Epithelial cell of prostate (primary cell): Measurements from ENCODE around the gene LUZP2.
"Not testable (repeated sequence)": the region's sequence is repeated elsewhere in the genome, so short reads cannot be mapped to it uniquely, and the experiment has no call there.

Experiments
- DNase-seq: peaks from one replicate; pipeline ENCODE4 v3.0.0-alpha.2; 2011; ENCODE audit warnings: low read depth, low spot score
- H3K27ac ChIP-seq: fragments of 450-650 bp; 2 replicates; pipeline ENCODE4 v1.5.1; 2017; ENCODE audit warnings: mild to moderate bottlenecking

LUZP2 gene

DNA sequence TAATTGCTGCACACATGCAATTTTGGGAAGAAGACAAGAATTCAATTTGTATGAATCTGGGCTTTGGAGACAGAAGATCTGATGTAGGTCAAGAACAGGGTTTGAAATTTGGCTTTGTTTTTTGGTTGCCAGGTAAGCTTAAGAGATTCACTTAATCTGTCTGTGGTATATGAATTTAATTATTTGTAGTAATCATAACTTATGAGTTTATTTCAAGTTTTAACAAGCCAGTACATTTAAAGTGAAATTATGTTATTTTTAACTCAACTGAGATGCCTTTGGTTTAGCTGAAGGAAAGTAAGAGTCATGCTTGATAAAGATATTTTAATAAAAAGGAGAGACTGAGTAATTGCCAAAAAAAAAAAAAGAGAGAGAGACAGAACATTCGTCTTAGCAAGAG lies 384.1 kb downstream of the LUZP2 start:
- no peak overlapping the region for H3K27ac ChIP-seq
- DNase-seq = no peak

DNA sequence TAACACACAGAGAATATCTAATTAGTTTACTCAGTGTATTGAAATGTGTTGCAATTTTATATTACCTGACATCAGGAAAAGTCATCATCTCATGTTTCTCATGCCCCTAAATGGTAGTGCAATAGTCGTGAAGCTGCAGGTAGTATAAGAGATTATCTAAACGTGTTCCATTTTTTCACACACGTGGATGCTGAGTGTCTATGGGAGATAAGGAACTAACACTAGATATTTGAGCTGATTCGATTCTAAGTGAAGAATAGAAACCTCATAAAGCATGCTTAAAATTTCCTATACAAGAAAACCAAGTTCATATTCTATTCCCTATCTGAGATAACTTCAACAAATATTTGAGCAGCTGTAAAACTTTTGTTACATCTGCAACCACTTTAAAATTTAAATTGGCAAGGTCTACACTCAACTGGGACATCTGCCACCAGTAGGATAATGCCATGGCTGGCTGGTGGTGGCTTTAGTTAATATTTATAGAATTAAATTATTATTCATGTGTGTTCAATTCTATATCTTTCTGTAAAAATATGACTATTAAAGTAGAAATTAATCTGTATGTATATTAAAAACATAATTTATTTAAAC lies 388.8 kb downstream of the LUZP2 start:
- no peak overlapping the region for H3K27ac ChIP-seq
- DNase-seq = no peak

GRCh38 chr11:24886880-24887619 lies 390.2 kb downstream of the LUZP2 start:
- no peak for DNase-seq
- no peak overlapping the region for H3K27ac ChIP-seq

GRCh38 chr11:24890426-24890825 lies 393.6 kb downstream of the LUZP2 start:
- DNase-seq = no peak
- no peak overlapping the region for H3K27ac ChIP-seq

DNA sequence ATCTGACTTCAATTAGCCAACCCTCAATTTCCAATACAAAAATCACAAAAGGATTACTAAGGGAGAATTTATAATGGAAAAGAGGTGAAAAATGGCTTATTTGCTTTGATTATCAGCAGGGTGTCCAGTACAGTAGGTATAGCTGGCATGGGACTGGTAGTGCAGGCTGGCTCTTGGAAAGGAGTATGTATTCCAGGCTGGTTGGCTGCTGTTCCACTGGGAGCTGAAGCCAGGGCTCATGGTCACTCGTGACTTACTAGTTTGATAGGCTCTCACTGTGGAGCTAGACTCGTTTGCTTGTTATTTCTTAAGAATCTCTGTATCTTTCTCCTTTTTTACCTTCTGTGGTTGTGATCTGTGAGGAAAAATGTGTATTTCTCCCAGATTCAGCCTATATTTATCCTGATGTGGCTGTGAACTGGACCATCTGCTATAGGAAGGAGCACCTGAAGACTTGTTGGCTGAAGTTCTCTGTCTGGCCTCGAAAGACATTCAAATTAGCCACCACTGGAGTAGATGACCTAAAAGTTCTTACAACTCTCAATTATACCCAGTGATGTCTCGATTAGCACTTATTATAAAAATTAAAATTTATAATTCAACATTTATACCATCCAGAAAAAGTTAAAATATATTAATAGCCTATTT lies 395.1 kb downstream of the LUZP2 start:
- not testable (repeated sequence) for H3K27ac ChIP-seq, DNase-seq

DNA sequence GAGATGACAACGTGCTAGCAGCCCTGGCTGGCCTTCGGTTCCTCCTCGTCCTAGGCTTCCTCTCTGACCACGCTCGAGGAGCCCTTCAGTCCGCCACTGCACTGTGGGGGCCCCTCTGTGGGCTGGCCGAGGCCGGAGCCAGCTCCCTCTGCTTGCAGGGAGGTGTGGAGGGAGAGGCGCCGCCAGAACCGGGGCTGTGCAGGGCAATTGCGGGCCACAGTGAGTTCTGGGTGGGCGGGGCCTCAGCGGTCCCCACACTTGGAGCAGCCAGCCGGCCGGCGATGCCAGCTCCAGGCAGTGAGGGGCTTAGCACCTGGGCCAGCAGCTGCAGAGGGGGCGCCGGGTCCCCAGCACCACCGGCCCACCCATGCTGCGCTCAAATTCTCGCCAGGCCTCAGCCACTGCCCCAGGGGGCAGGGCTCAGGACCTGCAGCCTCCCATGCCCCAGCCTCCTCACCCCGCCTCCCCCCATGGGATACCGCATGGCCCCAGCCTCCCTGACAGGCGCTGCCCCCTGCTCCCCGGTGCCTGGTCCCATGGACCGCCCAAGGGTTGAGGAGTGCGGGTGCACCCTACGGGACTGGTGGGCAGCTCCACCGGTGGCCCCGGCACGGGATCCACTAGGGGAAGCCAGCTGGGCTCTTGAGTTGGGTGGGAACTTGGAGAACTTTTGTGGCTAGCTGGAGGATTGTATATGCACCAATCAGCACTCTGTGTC lies 399.4 kb downstream of the LUZP2 start:
- no peak overlapping the region for H3K27ac ChIP-seq
- no peak for DNase-seq

GRCh38 chr11:24900514-24900913 lies 403.7 kb downstream of the LUZP2 start:
- no peak overlapping the region for H3K27ac ChIP-seq
- no peak for DNase-seq

DNA sequence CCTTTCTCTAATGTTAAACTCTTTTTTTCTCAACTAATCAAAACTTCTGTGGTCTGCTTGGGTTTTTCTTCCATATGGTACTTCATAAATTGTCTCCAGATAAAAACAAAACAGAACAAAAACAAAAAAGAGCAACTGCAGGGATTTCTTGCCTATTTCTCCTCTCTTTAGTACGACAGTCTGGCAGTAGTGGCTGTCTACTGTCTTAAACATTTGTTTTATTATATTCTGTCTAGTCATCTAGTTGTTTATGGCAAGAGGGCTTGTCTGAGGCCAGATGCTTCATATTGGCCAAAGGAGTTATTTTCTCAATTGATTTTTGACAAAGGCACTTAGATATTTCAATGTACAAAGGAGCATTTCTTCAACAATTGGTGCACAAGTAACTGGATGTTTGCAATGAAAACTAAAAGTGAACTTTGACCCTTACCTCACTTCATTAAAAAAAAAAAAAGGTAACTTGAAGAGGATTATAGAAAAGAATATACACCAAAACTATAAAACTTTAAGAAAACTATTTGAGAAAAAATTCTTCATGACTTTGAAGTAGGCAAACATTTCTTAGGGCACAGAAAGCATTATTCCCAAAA lies 404.2 kb downstream of the LUZP2 start:
- no peak for DNase-seq
- no peak overlapping the region for H3K27ac ChIP-seq

GRCh38 chr11:24903555-24903954 lies 406.7 kb downstream of the LUZP2 start:
- DNase-seq = no peak
- H3K27ac ChIP-seq = no peak overlapping the region

GRCh38 chr11:24925091-24925490 lies 428.2 kb downstream of the LUZP2 start:
- DNase-seq = no peak
- H3K27ac ChIP-seq = no peak overlapping the region

DNA sequence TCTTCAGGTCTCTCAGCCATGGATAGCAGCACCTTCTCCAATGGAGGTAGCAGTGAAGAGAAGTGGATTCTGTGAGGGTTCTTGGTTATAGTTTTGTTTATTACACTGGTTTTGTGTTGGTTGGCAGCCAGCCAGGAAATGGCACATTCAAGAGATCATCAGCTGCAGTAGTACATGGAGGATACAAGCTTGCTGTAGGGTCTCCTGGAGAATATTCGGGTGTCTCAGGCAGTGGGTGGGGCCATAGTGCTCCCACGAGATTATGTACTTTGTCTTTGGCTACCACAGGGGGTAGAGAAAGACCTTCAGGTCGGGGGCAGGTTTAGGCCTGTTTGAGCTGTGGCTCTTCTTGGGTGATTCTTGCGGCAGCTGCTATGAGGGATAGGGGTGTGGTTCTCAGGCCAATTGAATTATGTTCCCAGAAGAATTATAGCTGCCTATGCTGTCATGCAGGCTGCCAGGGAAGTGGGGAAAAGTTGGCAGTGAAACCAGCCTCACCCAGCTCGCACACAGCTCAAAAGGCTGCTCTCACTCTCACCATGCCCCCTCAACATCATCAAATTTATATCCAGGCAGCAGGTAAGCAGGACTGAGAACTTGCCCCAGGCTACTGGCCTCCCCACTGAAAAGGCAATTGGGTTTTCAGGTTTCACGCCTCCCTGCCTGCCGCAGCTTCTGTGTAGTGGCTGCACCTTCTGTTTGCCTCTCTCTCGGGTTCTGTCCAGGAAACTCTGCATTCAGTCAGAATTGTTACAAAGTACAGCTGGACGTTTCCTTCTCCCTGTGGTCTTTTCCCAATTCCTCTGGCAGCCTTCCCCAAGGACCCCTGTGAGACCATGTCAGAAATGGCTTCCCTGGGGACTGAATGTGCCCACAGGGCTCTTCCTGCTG lies 435.5 kb downstream of the LUZP2 start:
- no peak for DNase-seq
- no peak overlapping the region for H3K27ac ChIP-seq

GRCh38 chr11:24934733-24935439 lies 438.0 kb downstream of the LUZP2 start:
- no peak overlapping the region for H3K27ac ChIP-seq
- no peak for DNase-seq

DNA sequence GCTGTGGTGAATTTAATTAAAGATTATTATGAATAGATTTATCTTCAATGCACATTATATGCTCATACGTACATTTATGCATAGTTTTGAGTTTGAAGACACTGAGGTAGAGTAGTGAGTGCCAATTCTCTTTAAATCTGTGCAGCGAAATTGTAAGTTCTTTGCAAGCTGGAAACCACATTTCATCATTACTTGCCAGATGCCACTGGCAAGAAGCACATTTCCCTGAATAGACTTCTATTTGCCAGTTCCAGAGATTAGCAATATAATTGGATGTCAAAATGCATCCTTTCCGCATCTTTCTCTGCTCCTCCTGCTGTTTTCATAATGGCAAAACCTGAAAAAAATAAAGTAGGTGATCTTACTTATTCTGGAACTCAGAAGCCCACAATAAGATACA lies 448.0 kb downstream of the LUZP2 start:
- no peak overlapping the region for H3K27ac ChIP-seq
- DNase-seq = no peak

DNA sequence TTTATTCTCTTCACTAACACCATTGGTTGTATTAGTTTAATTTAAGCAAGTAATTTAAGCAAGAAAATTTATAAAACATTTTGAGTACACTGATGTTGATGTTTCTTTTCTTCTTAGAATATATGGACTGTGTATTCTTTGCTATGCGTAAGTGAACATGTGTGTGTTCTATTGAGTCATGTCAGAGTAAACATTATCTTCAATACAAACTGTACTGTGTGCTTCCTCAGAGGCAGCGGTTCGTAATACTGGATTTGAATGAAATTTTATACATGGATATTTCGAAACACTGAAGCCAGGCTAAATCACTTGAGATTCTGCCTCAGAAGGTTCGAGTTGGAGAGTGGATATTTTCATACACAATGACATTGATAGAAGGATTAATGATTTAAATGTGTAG lies 452.6 kb downstream of the LUZP2 start:
- H3K27ac ChIP-seq = no peak overlapping the region
- DNase-seq = no peak

DNA sequence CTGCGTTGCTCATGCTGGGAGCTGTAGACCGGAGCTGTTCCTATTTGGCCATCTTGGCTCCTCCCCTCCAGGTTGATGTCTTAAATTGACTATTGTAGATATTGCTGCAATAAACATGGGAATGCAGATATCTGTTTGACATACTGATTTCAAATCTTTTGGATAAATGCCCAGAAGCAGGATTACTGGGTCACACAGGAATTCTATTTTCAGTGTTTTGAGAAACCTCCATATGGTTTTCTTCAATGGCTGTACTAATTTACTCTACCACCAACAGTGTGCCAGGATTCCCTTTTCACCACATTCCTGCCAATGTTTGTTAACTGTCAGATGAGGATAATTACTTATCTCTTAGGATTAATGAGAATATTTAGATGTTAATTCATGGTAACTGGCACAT lies 467.0 kb downstream of the LUZP2 start:
- no peak for DNase-seq

GRCh38 chr11:24965748-24966147 lies 468.9 kb downstream of the LUZP2 start:
- H3K27ac ChIP-seq = no peak overlapping the region
- DNase-seq = no peak

More for the DNA sequence above, 467.0 kb downstream of the LUZP2 start:
- no peak overlapping the region for H3K27ac ChIP-seq

- H3K27ac ChIP-seq, DNase-seq: not testable (repeated sequence)
Measured at GRCh38 chr11:24993903-24994302, 497.1 kb downstream of the LUZP2 start.

DNA sequence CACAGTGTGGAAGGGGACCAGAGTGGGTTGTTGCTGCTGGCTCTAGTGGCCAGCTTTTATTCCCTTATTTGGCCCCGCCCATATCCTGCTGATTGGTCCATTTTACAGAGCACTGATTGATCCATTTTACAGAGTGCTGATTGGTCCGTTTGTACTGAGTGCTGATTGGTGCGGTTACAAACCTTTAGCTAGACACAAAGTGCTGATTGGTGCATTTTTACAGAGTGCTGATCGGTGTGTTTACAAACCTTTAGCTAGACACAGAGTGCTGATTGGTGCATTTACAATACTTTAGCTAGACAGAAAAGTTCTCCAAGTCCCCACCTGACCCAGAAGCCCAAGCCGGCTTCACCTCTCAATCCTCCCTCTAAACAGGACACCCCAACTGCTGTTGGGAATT lies 503.1 kb downstream of the LUZP2 start:
- DNase-seq, H3K27ac ChIP-seq: not testable (repeated sequence)

GRCh38 chr11:25037431-25037830 lies 540.6 kb downstream of the LUZP2 start:
- no peak for DNase-seq
- no peak overlapping the region for H3K27ac ChIP-seq
